ENCODE measurements around the gene DPP4. TPM values are rescaled to one million over a fixed set of nuclear protein-coding genes. Genes with fewer than 3 reads are reported as not detected.

The DPP4 gene
- total RNA-seq, 1 experiment from 2014 or later, result 23.3 TPM

DNA sequence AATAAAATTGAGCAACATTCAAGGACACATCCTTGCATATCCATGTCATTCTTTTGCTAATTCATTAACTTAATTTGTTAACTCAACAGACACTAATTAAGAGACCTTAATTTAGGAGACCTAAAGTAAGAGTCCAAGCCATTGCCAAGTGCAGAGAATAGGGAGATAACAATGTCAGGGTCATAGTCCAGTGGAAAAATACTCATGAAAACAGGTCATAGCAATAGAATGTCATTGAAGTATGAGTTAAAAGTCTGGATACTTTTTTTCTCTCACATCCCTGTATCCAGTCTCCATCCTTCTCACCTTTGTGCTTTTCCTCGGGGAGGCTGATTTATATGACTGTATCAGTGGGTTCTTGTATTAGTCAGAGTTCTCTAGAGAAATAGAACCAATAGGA lies 26.6 kb upstream of the DPP4 start:
- BruUV-seq (replicated peaks), result no TSS peak
- H3K9me3 ChIP-seq (ENCODE audit: low read length), result no peaks in the 10 kb centered on the region
- ChIA-PET POLR2A (ENCODE audit: unreplicated experiment) (no interaction called here), CTCF (no interaction called here)
- H4K20me1 ChIP-seq (ENCODE audit: low read length), result no peaks in the 10 kb centered on the region
- no peaks in the 10 kb centered on the region for H3K79me2 ChIP-seq (ENCODE audit: low read length)
- no peak overlapping the region for H3K9ac ChIP-seq (ENCODE audit: low read length)
- H2AFZ ChIP-seq (ENCODE audit: low read length), result no peak overlapping the region
- no peaks in the 10 kb centered on the region for H3K27me3 ChIP-seq (ENCODE audit: low read length)
- no peak overlapping the region for H3K4me3 ChIP-seq (ENCODE audit: low read length)
- ATAC-seq (no peak), DNase-seq (no peak)
- intact Hi-C loops (cut with micrococcal nuclease), result no loop called here
- no peaks in the 10 kb centered on the region for H3F3A ChIP-seq (ENCODE audit: low read length, unreplicated experiment)
- no peak overlapping the region for H3K4me2 ChIP-seq (ENCODE audit: low read length)
- no peaks in the 10 kb centered on the region for H3K4me1 ChIP-seq (ENCODE audit: insufficient read depth, low read length)
- no peak overlapping the region for H3K27ac ChIP-seq (ENCODE audit: low read length)
- H3K36me3 ChIP-seq (ENCODE audit: low read depth, low read length), result no peaks in the 10 kb centered on the region
- H3K9me2 ChIP-seq (replicated peaks; ENCODE audit: low read length), result no peaks in the 10 kb centered on the region
- TF ChIP-seq EZH2phosphoT487 (IDR thresholded peaks at IDR 0.05; ENCODE audit: borderline replicate concordance, low read length) (no peak), EZH2 (IDR thresholded peaks at IDR 0.05; ENCODE audit: low read length, unreplicated experiment) (no peak)
- TF ChIP-seq, protein P1, sequence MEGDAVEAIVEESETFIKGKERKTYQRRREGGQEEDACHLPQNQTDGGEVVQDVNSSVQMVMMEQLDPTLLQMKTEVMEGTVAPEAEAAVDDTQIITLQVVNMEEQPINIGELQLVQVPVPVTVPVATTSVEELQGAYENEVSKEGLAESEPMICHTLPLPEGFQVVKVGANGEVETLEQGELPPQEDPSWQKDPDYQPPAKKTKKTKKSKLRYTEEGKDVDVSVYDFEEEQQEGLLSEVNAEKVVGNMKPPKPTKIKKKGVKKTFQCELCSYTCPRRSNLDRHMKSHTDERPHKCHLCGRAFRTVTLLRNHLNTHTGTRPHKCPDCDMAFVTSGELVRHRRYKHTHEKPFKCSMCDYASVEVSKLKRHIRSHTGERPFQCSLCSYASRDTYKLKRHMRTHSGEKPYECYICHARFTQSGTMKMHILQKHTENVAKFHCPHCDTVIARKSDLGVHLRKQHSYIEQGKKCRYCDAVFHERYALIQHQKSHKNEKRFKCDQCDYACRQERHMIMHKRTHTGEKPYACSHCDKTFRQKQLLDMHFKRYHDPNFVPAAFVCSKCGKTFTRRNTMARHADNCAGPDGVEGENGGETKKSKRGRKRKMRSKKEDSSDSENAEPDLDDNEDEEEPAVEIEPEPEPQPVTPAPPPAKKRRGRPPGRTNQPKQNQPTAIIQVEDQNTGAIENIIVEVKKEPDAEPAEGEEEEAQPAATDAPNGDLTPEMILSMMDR (conservative IDR thresholded peaks at IDR 0.05; ENCODE audit: low read depth, low read length), result no peak

DNA sequence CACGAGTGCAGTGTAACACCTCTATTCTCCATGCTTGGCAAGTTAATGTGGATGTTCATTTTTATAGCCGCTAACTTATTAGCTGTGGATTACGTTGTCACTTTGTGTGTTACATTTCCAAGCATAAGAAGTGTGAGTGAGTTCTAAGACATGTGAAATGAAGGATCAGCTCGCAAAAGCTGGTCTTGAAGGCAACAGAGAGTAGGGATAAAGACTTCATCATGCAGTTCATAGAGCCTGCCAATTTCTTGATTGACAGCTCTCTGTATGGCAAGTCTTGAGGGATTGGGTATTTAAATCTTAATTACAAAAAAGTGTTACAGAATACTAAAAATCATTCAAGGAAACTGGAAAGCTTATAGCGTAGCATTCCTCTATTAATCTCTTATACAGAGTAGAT lies 25.8 kb upstream of the DPP4 start:
- Histone ChIP-seq H3K27ac (ENCODE audit: low read length) (no peak overlapping the region), H3K4me1 (ENCODE audit: insufficient read depth, low read length) (no peaks in the 10 kb centered on the region), H3K4me3 (ENCODE audit: low read length) (no peak overlapping the region), H3F3A (ENCODE audit: low read length, unreplicated experiment) (no peaks in the 10 kb centered on the region), H3K27me3 (ENCODE audit: low read length) (no peaks in the 10 kb centered on the region), H3K36me3 (ENCODE audit: low read depth, low read length) (no peaks in the 10 kb centered on the region), H3K4me2 (ENCODE audit: low read length) (no peak overlapping the region), H3K9me3 (ENCODE audit: low read length) (no peaks in the 10 kb centered on the region), H2AFZ (ENCODE audit: low read length) (no peak overlapping the region), H3K9me2 (replicated peaks; ENCODE audit: low read length) (no peaks in the 10 kb centered on the region), H4K20me1 (ENCODE audit: low read length) (no peaks in the 10 kb centered on the region), H3K9ac (ENCODE audit: low read length) (no peak overlapping the region), H3K79me2 (ENCODE audit: low read length) (no peaks in the 10 kb centered on the region)
- ATAC-seq (no peak), DNase-seq (no peak)
- BruUV-seq (replicated peaks), result no TSS peak
- intact Hi-C loops (cut with micrococcal nuclease), result no loop called here
- TF ChIP-seq EZH2 (IDR thresholded peaks at IDR 0.05; ENCODE audit: low read length, unreplicated experiment), result no peak
- TF ChIP-seq, protein P1 (conservative IDR thresholded peaks at IDR 0.05; ENCODE audit: low read depth, low read length), result no peak
- ChIA-PET CTCF (no interaction called here), POLR2A (ENCODE audit: unreplicated experiment) (no interaction called here)

DNA sequence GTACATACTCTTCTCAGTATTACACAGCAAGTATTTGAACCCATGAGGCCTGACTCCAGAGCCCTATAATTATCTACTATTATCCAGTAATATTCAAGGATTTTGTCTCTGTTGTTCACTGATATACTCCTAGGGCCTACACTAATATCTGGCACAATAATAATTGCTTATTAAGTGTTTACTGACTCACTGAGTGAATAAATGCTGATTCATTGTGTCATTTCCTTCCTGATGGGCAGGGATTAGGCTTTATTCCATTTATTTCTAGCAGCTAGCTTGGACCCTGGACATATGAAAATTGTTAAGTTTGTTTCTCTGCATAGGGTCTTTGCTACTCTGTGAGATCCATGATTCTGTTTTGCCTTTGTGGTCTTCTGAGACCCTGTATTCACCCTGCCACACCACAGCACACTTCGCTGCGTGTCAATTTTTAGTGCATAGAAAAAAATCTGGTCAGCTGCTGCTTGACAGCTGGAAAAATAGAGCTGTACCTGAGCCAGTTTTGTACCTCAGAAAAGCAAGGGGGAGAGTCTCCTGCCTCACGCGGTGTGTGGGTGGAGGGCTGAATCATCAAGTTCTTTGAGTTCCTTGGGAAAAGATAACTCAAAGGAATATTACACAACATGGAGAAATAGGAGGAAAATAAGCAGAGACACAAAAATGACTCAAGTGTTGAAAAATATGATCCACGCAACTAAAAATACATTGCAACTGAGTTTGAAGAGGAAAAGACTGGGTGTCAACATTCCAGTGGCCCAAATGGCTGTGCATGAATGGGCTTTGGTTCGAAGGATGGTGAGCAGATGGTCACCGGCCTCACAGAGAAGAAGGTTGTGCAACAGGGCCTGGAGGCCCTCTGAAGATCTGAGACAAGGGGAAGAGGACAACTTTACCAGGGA lies 18.9 kb upstream of the DPP4 start:
- Histone ChIP-seq H3F3A (ENCODE audit: low read length, unreplicated experiment) (peaks cover 27% of the 10 kb centered on the region), H2AFZ (ENCODE audit: low read length) (peak overlapping the region; percentile 52; the same call in 1 of the 2 replicates), H3K27me3 (ENCODE audit: low read length) (no peaks in the 10 kb centered on the region), H3K9ac (ENCODE audit: low read length) (peak overlapping the region; percentile 93), H3K4me3 (ENCODE audit: low read length) (peak overlapping the region; percentile 37), H3K9me3 (ENCODE audit: low read length) (no peaks in the 10 kb centered on the region), H4K20me1 (ENCODE audit: low read length) (no peaks in the 10 kb centered on the region), H3K9me2 (replicated peaks; ENCODE audit: low read length) (no peaks in the 10 kb centered on the region), H3K27ac (ENCODE audit: low read length) (peak overlapping the region; percentile 99), H3K4me1 (ENCODE audit: insufficient read depth, low read length) (peaks cover 52% of the 10 kb centered on the region), H3K79me2 (ENCODE audit: low read length) (no peaks in the 10 kb centered on the region), H3K4me2 (ENCODE audit: low read length) (peak overlapping the region; percentile 75), H3K36me3 (ENCODE audit: low read depth, low read length) (no peaks in the 10 kb centered on the region)
- DNase-seq (peak; percentile 94), ATAC-seq (peak; percentile 45)
- ChIA-PET POLR2A (ENCODE audit: unreplicated experiment) (interaction anchor here (0.6 to 0.8 kb wide), 2 partner anchors 13 to 25 kb away, joined by 3 to 6 read pairs; no protein-coding TSS in a partner anchor), CTCF (interaction anchor here (0.8 kb wide), 1 partner anchor 205 kb away, joined by 3 read pairs; no protein-coding TSS in a partner anchor)
- TF ChIP-seq, protein P1 (conservative IDR thresholded peaks at IDR 0.05; ENCODE audit: low read depth, low read length), result no peak
- TF ChIP-seq EZH2phosphoT487 (IDR thresholded peaks at IDR 0.05; ENCODE audit: borderline replicate concordance, low read length), result no peak
- TF ChIP-seq EZH2 (IDR thresholded peaks at IDR 0.05; ENCODE audit: low read length, unreplicated experiment), result no peak
- TSS peak; percentile 47 for BruUV-seq (replicated peaks)
- intact Hi-C loops (cut with micrococcal nuclease), result loop anchor here (1.0 kb wide), 2 partner anchors 14 to 507 kb away; no protein-coding TSS in a partner anchor

All from PC-3 (cell line).